SU-DHL-6 (cell line): Measurements from ENCODE around the gene KLC4.

Source experiments
- H2AFZ ChIP-seq: fragments of 200-600 bp; sonication (generic); 2 replicates; pipeline ENCODE4 v1.6.1; 2014; ENCODE audit warnings: low read depth, mild to moderate bottlenecking, moderate library complexity, mixed read lengths, antibody characterized with exemption, low read length; ENCODE audit not compliant: severe bottlenecking
- H3F3A ChIP-seq: fragments of 200-600 bp; shearing (Covaris generic); 2 replicates; pipeline ENCODE4 v1.6.0; 2016; ENCODE audit warnings: antibody characterized with exemption, mild to moderate bottlenecking; ENCODE audit not compliant: insufficient read depth
- H3K27ac ChIP-seq: fragments of 200-600 bp; sonication (generic); 2 replicates; pipeline ENCODE4 v1.5.1; 2016; ENCODE audit warnings: low read depth, mild to moderate bottlenecking, low read length, moderate library complexity, mixed read lengths
- H3K27me3 ChIP-seq: fragments of 200-600 bp; sonication (generic), shearing (Covaris generic); 2 replicates; pipeline ENCODE4 v1.6.0; 2014; ENCODE audit warnings: mild to moderate bottlenecking, low read length
- H3K36me3 ChIP-seq: fragments of 200-600 bp; sonication (generic); 2 replicates; pipeline ENCODE4 v1.6.1; 2014; ENCODE audit warnings: mild to moderate bottlenecking, low read length, mixed read lengths
- H3K4me2 ChIP-seq: fragments of 300-600, 200-600 bp; shearing (Covaris generic), sonication (generic); 2 replicates; pipeline ENCODE4 v1.6.0; 2014; ENCODE audit warnings: low read length, low read depth, mild to moderate bottlenecking; ENCODE audit not compliant: poor library complexity, severe bottlenecking
- H3K4me3 ChIP-seq: fragments of 200-600 bp; sonication (generic); 2 replicates; pipeline ENCODE4 v1.5.1; 2014; ENCODE audit warnings: antibody characterized with exemption, low read length, mild to moderate bottlenecking, mixed read lengths; ENCODE audit not compliant: insufficient read depth, poor library complexity, severe bottlenecking
- H3K79me2 ChIP-seq: fragments of 200-600 bp; sonication (generic); 2 replicates; pipeline ENCODE4 v1.6.1; 2014; ENCODE audit warnings: mild to moderate bottlenecking, low read length, moderate library complexity; ENCODE audit not compliant: insufficient read depth
- H3K9ac ChIP-seq: fragments of 200-600 bp; sonication (generic); 2 replicates; pipeline ENCODE4 v1.7.0; 2014; ENCODE audit warnings: mild to moderate bottlenecking, low read length
- H3K9me2 ChIP-seq: fragments of 200-600 bp; sonication (generic); replicated peaks from 2 replicates; pipeline ENCODE4 v1.6.1; 2014; ENCODE audit warnings: low read length; ENCODE audit not compliant: insufficient read depth
- H3K9me3 ChIP-seq: fragments of 200-600 bp; sonication (generic); 2 replicates; pipeline ENCODE4 v1.6.1; 2014; ENCODE audit warnings: low read length, mixed read lengths; ENCODE audit not compliant: insufficient read depth
- H4K20me1 ChIP-seq: fragments of 200-600 bp; sonication (generic); 2 replicates; pipeline ENCODE4 v1.6.1; 2014; ENCODE audit warnings: low read depth, mild to moderate bottlenecking, antibody characterized with exemption, low read length, moderate library complexity, mixed read lengths
- EZH2phosphoT487 ChIP-seq: fragments of 200-600 bp; sonication (generic), shearing (Covaris generic); conservative IDR thresholded peaks from 2 replicates; pipeline ENCODE4 v1.6.1; 2018; ENCODE audit warnings: mild to moderate bottlenecking, antibody characterized with exemption, low read length, moderate library complexity, mixed read lengths
- TF ChIP-seq, protein P1 (sequence below): fragments of 200-600 bp; sonication (generic); IDR thresholded peaks from one replicate; pipeline ENCODE4 v1.5.1; 2017; ENCODE audit warnings: antibody characterized with exemption, mild to moderate bottlenecking, low read length, moderate library complexity; ENCODE audit not compliant: insufficient read depth, poor library complexity, severe bottlenecking

The KLC4 gene

DNA sequence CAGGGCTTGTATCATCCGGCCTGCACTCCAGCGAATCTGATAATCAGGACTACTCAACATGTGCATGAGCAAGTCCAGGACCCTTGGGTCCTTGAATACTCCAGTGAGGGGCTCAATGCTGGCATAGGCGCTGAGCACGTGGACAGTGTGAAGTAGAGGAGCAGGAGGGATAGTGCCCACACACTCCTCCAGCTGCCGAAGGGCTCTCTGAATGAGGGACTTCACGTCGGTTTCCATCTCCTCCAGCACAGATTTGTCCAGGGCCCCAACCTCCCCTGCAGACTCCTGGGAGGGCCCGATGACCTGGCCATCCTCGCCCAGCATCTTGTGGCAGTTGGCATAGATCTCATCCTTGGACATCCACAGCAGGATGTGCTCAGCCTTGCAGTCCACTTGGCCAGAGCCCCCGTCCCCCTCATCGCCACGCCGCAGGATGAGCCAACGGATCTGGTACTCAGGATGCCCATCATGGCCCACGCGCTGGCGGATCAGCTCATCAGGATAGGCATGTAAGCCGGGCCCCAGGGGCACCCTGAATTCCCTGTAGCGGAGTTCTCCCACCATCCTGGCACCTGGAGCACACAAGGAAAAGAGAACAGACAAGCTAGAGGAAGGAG is 7.1 kb upstream of the KLC4 start:
- no peaks in the 10 kb centered on the region for H3K27me3 ChIP-seq
- peaks cover 9% of the 10 kb centered on the region; the same call in 1 of the 2 replicates for H3F3A ChIP-seq
- H3K4me3 ChIP-seq = no peak overlapping the region
- H3K9me2 ChIP-seq = no peaks in the 10 kb centered on the region
- peak overlapping the region; percentile 80 for H3K4me2 ChIP-seq
- no peaks in the 10 kb centered on the region; the same call in 1 of the 2 replicates for H3K79me2 ChIP-seq
- no peaks in the 10 kb centered on the region for H4K20me1 ChIP-seq
- peak overlapping the region; percentile 85; the same call in 1 of the 2 replicates for H3K9ac ChIP-seq
- TF ChIP-seq, protein P1, sequence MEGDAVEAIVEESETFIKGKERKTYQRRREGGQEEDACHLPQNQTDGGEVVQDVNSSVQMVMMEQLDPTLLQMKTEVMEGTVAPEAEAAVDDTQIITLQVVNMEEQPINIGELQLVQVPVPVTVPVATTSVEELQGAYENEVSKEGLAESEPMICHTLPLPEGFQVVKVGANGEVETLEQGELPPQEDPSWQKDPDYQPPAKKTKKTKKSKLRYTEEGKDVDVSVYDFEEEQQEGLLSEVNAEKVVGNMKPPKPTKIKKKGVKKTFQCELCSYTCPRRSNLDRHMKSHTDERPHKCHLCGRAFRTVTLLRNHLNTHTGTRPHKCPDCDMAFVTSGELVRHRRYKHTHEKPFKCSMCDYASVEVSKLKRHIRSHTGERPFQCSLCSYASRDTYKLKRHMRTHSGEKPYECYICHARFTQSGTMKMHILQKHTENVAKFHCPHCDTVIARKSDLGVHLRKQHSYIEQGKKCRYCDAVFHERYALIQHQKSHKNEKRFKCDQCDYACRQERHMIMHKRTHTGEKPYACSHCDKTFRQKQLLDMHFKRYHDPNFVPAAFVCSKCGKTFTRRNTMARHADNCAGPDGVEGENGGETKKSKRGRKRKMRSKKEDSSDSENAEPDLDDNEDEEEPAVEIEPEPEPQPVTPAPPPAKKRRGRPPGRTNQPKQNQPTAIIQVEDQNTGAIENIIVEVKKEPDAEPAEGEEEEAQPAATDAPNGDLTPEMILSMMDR = no peak
- TF ChIP-seq EZH2phosphoT487 = no peak
- H3K27ac ChIP-seq = no peak overlapping the region
- H3K9me3 ChIP-seq = no peaks in the 10 kb centered on the region
- no peak overlapping the region for H2AFZ ChIP-seq
- no peaks in the 10 kb centered on the region for H3K36me3 ChIP-seq

DNA sequence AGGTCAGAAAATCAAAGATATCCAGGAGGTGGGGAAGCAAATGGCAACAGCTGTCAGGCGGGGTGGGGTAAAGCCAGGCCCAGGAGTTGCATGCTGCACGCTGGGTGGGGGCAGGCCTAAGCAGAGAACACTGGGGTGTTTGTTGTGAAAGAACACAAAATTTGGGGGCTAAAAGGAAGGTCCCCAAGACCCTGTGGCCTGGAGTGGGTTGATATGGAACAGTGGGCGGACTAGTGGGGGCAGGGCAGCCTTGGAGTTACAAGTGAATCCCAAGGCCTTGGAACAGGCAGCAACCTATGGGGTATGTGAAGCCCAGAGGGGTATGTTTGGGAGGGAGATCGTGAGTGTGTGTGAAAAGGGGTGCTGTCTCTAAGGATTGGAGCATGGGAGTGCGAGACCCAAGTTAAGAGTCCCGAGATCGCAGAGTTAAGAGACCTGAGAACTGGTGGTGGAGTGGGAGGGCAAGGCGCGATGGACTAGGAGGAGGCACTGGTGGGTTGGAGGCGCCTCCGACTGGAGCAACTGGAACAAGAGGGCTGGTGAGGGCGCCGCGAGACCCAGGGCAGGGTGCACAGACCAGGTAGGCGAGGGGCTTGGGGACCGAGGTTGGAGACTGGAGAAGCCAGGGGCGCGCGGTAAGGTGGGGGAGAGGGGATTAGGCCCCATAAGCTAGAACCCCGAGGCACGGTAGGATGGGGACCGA is 6.4 kb upstream of the KLC4 start:
- Histone ChIP-seq H3F3A (0 out of 2 replicates have a peak, but pooled peaks cover 4% of the 10 kb centered on the region), H4K20me1 (no peaks in the 10 kb centered on the region), H3K27me3 (no peaks in the 10 kb centered on the region), H3K36me3 (no peaks in the 10 kb centered on the region), H3K9me3 (no peaks in the 10 kb centered on the region), H3K27ac (peak overlapping the region; percentile 62), H3K4me3 (peak overlapping the region; percentile 76), H3K4me2 (peak overlapping the region; percentile 80), H3K9ac (peak overlapping the region; percentile 85), H2AFZ (peak overlapping the region; percentile 70), H3K9me2 (no peaks in the 10 kb centered on the region), H3K79me2 (peaks cover 3% of the 10 kb centered on the region)
- no peak for TF ChIP-seq EZH2phosphoT487
- TF ChIP-seq, protein P1 = no peak

DNA sequence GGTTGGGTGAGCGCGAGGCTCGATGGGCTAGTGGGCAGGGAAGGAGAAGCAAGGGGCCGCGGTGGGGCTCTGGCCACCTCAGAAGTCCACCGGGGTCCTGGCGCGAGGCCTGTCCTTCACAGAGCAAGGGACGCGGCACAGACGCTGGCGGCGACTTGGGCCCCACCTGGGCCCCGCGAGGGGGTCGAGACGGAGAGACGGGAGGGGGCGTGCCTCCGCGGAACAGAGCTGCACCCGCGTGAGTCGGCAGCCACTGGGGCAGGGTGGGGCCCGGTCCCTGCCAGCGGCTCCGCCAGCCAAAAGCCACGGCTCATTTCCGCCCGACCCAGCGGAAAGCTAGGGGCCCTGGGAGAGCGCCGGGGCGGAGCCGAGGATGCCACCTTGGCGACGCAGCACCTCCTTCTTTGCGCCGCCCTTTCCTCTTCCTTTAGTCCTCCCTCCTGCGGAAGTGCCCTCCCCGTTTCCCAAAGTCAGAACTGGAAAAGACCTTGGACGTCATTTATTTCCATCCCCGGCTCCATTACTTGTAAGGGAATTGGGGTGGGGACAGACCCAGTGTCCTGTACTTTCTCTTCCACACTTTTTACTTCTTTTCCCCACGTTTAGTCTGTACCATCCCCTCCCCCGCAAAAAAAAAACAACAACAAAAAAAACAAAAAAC is 5.8 kb upstream of the KLC4 start, which contains the start of gene CUL7:
CUL7 (minus strand) TSS at position 307 of the 661 bp plus-strand sequence. CDS start 1,063 bp downstream, outside the sequence.
- Histone ChIP-seq H3F3A (0 out of 2 replicates have a peak, but pooled peaks cover 4% of the 10 kb centered on the region), H4K20me1 (no peaks in the 10 kb centered on the region), H3K9me2 (no peaks in the 10 kb centered on the region), H3K4me3 (peak within 1 kb of the TSS; percentile 76), H2AFZ (peak within 1 kb of the TSS; percentile 70), H3K79me2 (peaks cover 10% of the 10 kb centered on the region), H3K9ac (peak within 1 kb of the TSS; percentile 85), H3K27me3 (no peaks in the 10 kb centered on the region), H3K4me2 (peak within 1 kb of the TSS; percentile 80), H3K9me3 (no peaks in the 10 kb centered on the region), H3K27ac (peak within 1 kb of the TSS; percentile 62), H3K36me3 (no peaks in the 10 kb centered on the region)
- TF ChIP-seq EZH2phosphoT487 = no peak
